Spleen (tissue), 7 donors: ENCODE results near the gene MYT1.

Source experiments
- CTCF ChIP-seq, 11 experiments: fragments of 200-600 bp in 7 of 11; fragments of 450-650 bp in 4 of 11; sonication (generic) in 4 of 11; IDR thresholded peaks in 8 of 11; conservative IDR thresholded peaks in 3 of 11; 1 replicate in 7 of 11; 2 replicates in 4 of 11; pipeline versions ENCODE4 v1.4.0 to v1.8.0; 2016 to 2021; ENCODE audit warnings: antibody characterized with exemption in 11 of 11, inconsistent platforms in 4 of 11, mild to moderate bottlenecking in 1 of 11
- POLR2A ChIP-seq, 3 donors: fragments of 450-650 bp; IDR thresholded peaks; one replicate each; pipeline ENCODE4 v1.5.1; 2017; ENCODE audit warnings: antibody characterized with exemption in 3 of 3, mild to moderate bottlenecking in 1 of 3
- POLR2AphosphoS5 ChIP-seq, 3 donors: sonication (generic); formaldehyde crosslinking; IDR thresholded peaks; one replicate each; pipeline ENCODE4 v1.5.1; 2017; ENCODE audit warnings: antibody characterized with exemption in 3 of 3
- donor health status: DM: no; HTN: no; CAD: no; lungs with moderate emphysema.
- donor health status: DM: no; HTN: no; CAD: no.
- donor health status: DM: no; HTN: no; CAD: no.

- TF ChIP-seq CTCF (IDR thresholded peaks at IDR 0.05 in 8 of 11, conservative IDR thresholded peaks at IDR 0.05 in 3 of 11) (no peak), POLR2AphosphoS5 (IDR thresholded peaks at IDR 0.05) (no peak), POLR2A (IDR thresholded peaks at IDR 0.05) (no peak)
Observed at GRCh38 chr20:64146936-64147477, 17.2 kb upstream of the MYT1 start.
